MM.1S (cell line): ENCODE results near the gene DHPS.

Source experiments
- EZH2 ChIP-seq: fragments of 300-600 bp; sonication (generic); optimal IDR thresholded peaks from 2 replicates; pipeline ENCODE3; 2017; ENCODE audit warnings: low read depth, mild to moderate bottlenecking, antibody characterized with exemption, low read length, mixed read lengths
- TF ChIP-seq, protein P1 (sequence below): fragments of 300-600 bp; sonication (generic); IDR thresholded peaks from 2 replicates; pipeline ENCODE4 v1.5.1; 2016; ENCODE audit warnings: antibody characterized with exemption, low read length, mixed read lengths

DNA sequence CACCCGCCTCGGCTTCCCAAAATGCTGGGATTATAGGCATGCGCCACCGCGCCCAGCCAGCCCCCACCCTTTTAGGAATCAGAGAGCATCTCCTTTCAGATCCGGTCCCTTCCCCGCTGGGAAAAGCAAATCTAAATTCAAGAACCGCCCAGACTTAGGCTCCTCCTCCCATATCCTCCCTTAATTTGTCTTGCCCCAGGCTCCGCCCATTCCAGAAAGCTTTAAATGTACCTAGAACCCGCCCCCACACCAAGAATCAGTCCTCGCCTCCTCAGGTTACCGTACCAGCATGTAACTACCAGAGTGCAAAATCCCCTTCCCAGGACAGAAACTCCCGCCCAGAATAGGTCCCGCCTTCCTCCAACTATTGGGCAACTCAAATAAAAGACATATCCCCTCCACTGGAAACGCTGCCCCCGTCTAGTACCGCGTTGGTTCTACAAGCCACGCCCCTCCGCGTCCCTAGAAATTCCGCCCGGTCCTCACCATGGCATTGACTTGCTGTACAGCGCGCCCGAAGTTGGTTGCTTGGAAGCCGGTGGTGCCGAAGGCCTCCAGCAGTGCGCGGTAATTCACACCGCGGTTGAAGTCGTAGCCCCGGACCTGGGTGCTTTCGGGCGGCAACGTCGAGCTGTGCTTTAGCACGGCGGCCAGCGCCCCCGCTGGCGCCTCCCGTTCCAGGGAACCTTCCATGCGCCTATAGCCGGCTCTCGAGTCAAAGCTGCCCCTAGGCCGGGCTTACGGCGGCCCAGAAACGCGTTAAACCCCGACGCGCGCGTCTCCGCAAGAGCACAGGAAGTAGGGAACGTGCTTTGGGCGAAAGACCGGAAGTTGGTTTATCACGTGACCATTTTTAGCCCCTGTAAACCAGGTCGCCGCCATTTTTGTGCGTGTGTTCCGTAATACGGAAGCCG lies at the start of gene DHPS:
- TF ChIP-seq, protein P1, sequence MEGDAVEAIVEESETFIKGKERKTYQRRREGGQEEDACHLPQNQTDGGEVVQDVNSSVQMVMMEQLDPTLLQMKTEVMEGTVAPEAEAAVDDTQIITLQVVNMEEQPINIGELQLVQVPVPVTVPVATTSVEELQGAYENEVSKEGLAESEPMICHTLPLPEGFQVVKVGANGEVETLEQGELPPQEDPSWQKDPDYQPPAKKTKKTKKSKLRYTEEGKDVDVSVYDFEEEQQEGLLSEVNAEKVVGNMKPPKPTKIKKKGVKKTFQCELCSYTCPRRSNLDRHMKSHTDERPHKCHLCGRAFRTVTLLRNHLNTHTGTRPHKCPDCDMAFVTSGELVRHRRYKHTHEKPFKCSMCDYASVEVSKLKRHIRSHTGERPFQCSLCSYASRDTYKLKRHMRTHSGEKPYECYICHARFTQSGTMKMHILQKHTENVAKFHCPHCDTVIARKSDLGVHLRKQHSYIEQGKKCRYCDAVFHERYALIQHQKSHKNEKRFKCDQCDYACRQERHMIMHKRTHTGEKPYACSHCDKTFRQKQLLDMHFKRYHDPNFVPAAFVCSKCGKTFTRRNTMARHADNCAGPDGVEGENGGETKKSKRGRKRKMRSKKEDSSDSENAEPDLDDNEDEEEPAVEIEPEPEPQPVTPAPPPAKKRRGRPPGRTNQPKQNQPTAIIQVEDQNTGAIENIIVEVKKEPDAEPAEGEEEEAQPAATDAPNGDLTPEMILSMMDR, result no peak
- no peak for TF ChIP-seq EZH2
